Psoas muscle (tissue), 8 donors: Measurements from ENCODE around the gene ZNF580. TPM values are rescaled to one million over a fixed set of nuclear protein-coding genes. Genes with fewer than 3 reads are reported as not detected.

ENCODE experiments used
- ATAC-seq, 4 donors: fragments of 200-7000 bp; cut with Tn5 transposase; one replicate each; pipeline ENCODE4 v1.9.1; 2020; ENCODE audit warnings: moderate library complexity in 3 of 4, mild to moderate bottlenecking in 2 of 4
- DNase-seq, 2 donors: peaks; one replicate each; pipeline ENCODE4 v3.0.0-alpha.2; 2020
- H3K27ac ChIP-seq: fragments of 200-600 bp; one replicate; pipeline ENCODE4 v1.8.0; 2022
- H3K27me3 ChIP-seq, 3 donors: fragments of 200-600 bp in 1 of 3; one replicate each; pipeline versions ENCODE4 v1.6.1 to v1.8.0; 2013 to 2022; ENCODE audit warnings: low read length in 2 of 3, mild to moderate bottlenecking in 2 of 3, moderate library complexity in 1 of 3; ENCODE audit not compliant: insufficient read depth in 3 of 3
- H3K36me3 ChIP-seq, 2 donors: fragments of 200-600 bp in 1 of 2; one replicate each; pipeline versions ENCODE4 v1.6.1 to v1.8.0; 2013 to 2022; ENCODE audit warnings: low read depth in 1 of 2, mild to moderate bottlenecking in 1 of 2, moderate library complexity in 1 of 2; ENCODE audit not compliant: insufficient read depth in 1 of 2
- H3K4me1 ChIP-seq: fragments of 200-600 bp; one replicate; pipeline ENCODE4 v1.8.0; 2022
- H3K4me3 ChIP-seq: fragments of 200-600 bp; one replicate; pipeline ENCODE4 v1.8.0; 2022; ENCODE audit warnings: mild to moderate bottlenecking
- H3K9me3 ChIP-seq: fragments of 200-600 bp; one replicate; pipeline ENCODE4 v1.8.0; 2022
- CTCF ChIP-seq: fragments of 200-600 bp; IDR thresholded peaks from one replicate; pipeline ENCODE4 v1.8.0; 2022; ENCODE audit warnings: antibody characterized with exemption
- WGBS, 3 donors: extraction: QIAGEN DNeasy Blood & Tissue Kit; methylation state at CpG; one replicate each; pipeline versions ENCODE4 v1.1.6 to v1.1.7; 2013; 5-methylcytosine and 5-hydroxymethylcytosine counted together
- intact Hi-C, 2 donors: fragments of 100-400 bp; cut with DNase I; formaldehyde crosslinking; loops; one replicate each; pipeline versions ENCODE4 v1.11.0 to v1.14.2; 2022
- polyA plus RNA-seq, 3 donors: library from polyadenylated mRNA; stranded (reverse); fragments of 200-250 nt; gene quantifications; one replicate each; pipeline ENCODE4 v1.2.3, GENCODE V29; 2013
- total RNA-seq, 4 donors: library from RNA; stranded (reverse); fragmentation: NEBNext Ultra II Directional in 2 of 4; extraction: Animal tissue kit (Norgen Biotek cat#: 25700) in 2 of 4; gene quantifications; one replicate each; pipeline versions ENCODE4 v1.2.1 to v1.2.4, GENCODE V29; 2021 to 2023
- donor health status: healthy with polysubstance abuse.
- donor health status: DM: no; HTN: no; CAD: no; lungs with moderate emphysema.
- donor health status: Bipolar disorder and iron deficiency.
- donor health status: healthy.
- donor health status: DM: yes; HTN: yes; CAD: no.
- donor health status: DM: no; HTN: no; CAD: no.
- donor health status: DM: no; HTN: no; CAD: no.
- donor health status: DM: yes; HTN: yes; CAD: no.

The ZNF580 gene
- total and polyA plus RNA-seq, 7 donors = 5.9 to 21.1 (median 13.5) TPM

- intact Hi-C loops = no loop called here
- peak in 3 of 4 donors; percentile 0 to 15 (median 0) for ATAC-seq
- H3K4me1 ChIP-seq = peaks cover 50% of the 10 kb centered on the region
- WGBS, 3 donors = 2 to 5% (median 4%) methylated on average over 45 to 65 of the region's 65 CpGs
- peak overlapping the region; percentile 87 for H3K4me3 ChIP-seq
- DNase-seq = no peak
- no peaks in the 10 kb centered on the region for H3K27me3 ChIP-seq
- H3K9me3 ChIP-seq = no peaks in the 10 kb centered on the region
- H3K36me3 ChIP-seq = peaks cover 0 to 16% of the 10 kb centered on the region in 2 donors
- H3K27ac ChIP-seq = peak overlapping the region; percentile 79
- no peak for TF ChIP-seq CTCF
Measured at GRCh38 chr19:55642153-55643002, 1.6 kb downstream of the ZNF580 start.

- TF ChIP-seq CTCF = no peak
- intact Hi-C loops = no loop called here
- DNase-seq = peak; percentile 78 to 83
- peak within 1 kb of the TSS; percentile 87 for H3K4me3 ChIP-seq
- ATAC-seq = peak; percentile 43 to 54 (median 48)
- H3K36me3 ChIP-seq = peaks cover 0 to 16% of the 10 kb centered on the region in 2 donors
- peak within 1 kb of the TSS; percentile 79 for H3K27ac ChIP-seq
- no peaks in the 10 kb centered on the region for H3K27me3 ChIP-seq
- H3K4me1 ChIP-seq = peaks cover 47% of the 10 kb centered on the region
- H3K9me3 ChIP-seq = no peaks in the 10 kb centered on the region
- 1 to 4% (median 3%) methylated on average over 42 to 55 of the region's 56 CpGs for WGBS, 3 donors
Measured at GRCh38 chr19:55643003-55643886, 2.4 kb downstream of the ZNF580 start, which contains the start of gene ZNF581. Gene ZNF581 (plus strand): TSS chr19:55643649. CDS start chr19:55644572, 923 bp downstream.

- Histone ChIP-seq H3K27ac (peak overlapping the region; percentile 79), H3K4me3 (peak overlapping the region; percentile 87), H3K36me3 (peaks cover 0 to 16% of the 10 kb centered on the region in 2 donors), H3K4me1 (peaks cover 52% of the 10 kb centered on the region), H3K9me3 (no peaks in the 10 kb centered on the region), H3K27me3 (no peaks in the 10 kb centered on the region)
- intact Hi-C loops = no loop called here
- ATAC-seq (no peak), DNase-seq (no peak)
- WGBS, 3 donors = 0 to 1% (median 0%) methylated on average over 14 to 15 of the region's 15 CpGs
- TF ChIP-seq CTCF = no peak
Measured at GRCh38 chr19:55643887-55644176, 3.0 kb downstream of the ZNF580 start.

GRCh38 chr19:55644191-55644833 lies 3.5 kb downstream of the ZNF580 start:
- H3K27me3 ChIP-seq = no peaks in the 10 kb centered on the region
- DNase-seq = no peak
- no peak for ATAC-seq
- whole genome bisulfite sequencing, 3 donors = 39 to 45% (median 45%) methylated on average over 11 to 12 of the region's 12 CpGs
- peaks cover 50% of the 10 kb centered on the region for H3K4me1 ChIP-seq
- TF ChIP-seq CTCF = no peak
- H3K27ac ChIP-seq = peak overlapping the region; percentile 79
- H3K4me3 ChIP-seq = peak overlapping the region; percentile 87
- peaks cover 0 to 16% of the 10 kb centered on the region in 2 donors for H3K36me3 ChIP-seq
- H3K9me3 ChIP-seq = no peaks in the 10 kb centered on the region
- intact Hi-C loops = no loop called here
